Activated CD4-positive, alpha-beta T cell treated with anti-CD3 and anti-CD28 coated beads, Interleukin-2, amount 50 U/mL, for 16 hours (primary cell): ENCODE data around the gene RPS6KA1.
A peak's percentile ranks its signal among the peaks of the same experiment; 100 is the strongest.
"Not testable (repeated sequence)": the region's sequence is repeated elsewhere in the genome, so short reads cannot be mapped to it uniquely, and the experiment has no call there.

Experiments
- DNase-seq: peaks from one replicate; pipeline ENCODE4 v3.0.0-alpha.2; 2020

The RPS6KA1 gene

DNA sequence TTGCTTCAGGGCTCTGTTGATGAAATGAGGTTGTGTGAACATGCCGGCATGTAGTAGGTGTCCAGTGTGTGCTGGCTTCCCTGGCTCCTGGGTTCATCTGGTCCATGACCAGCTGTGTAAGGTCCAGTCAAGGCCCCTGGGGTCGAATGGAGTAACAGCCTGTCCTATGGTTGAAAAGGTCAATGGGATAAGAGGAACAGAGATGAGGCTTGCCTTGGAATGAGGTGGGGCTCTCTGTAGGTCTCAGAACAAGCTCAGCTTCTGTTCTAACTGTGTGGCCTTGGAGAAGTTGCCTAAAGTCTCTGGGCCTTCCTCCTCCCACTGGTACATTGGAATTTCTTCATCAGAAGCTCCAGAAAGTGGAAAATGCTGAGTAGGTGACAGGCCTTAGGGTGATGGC is 26.6 kb downstream of the RPS6KA1 start:
- DNase-seq = no peak

GRCh38 chr1:26557008-26557407 is 27.4 kb downstream of the RPS6KA1 start:
- no peak for DNase-seq

DNA sequence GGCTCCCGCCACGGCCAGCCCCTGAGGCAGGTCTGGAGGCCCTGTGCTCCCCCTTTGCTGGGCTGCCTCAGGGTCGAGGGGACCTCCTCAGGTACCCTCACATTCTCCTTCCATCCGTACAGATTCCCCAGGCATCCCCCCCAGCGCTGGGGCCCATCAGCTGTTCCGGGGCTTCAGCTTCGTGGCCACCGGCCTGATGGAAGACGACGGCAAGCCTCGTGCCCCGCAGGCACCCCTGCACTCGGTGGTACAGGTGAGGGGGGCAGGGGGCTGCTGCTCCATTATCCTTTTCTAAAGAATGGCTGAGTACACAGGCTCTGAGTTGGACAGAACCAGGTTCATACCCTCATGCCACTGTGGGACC is 29.1 kb downstream of the RPS6KA1 start:
- DNase-seq = no peak

- DNase-seq = no peak
Measured at GRCh38 chr1:26560403-26560780, 30.8 kb downstream of the RPS6KA1 start.

GRCh38 chr1:26570287-26570686 is 40.7 kb downstream of the RPS6KA1 start:
- DNase-seq = no peak

DNA sequence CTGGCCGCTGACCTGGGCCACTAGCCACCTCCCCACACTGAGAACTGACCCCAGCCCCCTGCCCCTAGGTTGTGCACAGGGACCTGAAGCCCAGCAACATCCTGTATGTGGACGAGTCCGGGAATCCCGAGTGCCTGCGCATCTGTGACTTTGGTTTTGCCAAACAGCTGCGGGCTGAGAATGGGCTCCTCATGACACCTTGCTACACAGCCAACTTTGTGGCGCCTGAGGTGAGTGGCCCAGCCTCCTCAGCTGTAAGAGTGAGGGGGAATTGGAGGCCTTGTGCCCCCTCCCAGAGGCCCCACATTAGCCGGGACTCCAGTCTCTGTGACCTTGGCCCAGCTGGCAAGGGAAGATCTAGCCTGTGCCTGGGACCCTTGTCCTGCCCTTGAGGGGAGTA is 41.8 kb downstream of the RPS6KA1 start:
- no peak for DNase-seq

GRCh38 chr1:26574018-26574417 is 44.5 kb downstream of the RPS6KA1 start:
- no peak for DNase-seq

DNA sequence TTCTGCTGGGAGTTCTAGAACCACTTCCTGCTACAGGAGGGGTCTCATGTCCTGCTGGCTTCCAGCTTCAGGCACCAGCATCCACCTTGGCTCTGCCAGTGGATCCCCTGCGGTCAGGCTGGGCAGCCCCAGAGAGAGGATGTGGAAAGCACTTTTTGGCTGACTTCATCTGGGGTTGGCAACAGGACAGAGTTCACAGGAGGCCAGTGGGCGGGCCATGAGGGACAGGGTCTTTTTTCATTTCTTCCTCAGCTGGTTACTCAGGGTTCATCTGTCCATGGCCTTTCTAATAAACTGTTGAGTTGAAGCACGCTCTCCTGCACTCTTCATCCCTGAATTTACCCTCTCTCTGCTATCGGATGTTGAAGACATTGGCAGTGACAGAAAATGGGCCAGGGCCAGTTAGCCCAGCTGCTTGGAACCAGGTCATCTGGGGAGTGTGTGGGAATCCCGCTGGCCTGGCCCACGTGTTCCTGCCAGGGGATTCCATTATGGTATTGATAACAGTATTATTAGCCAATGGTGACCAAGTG is 45.2 kb downstream of the RPS6KA1 start:
- DNase-seq = no peak

DNA sequence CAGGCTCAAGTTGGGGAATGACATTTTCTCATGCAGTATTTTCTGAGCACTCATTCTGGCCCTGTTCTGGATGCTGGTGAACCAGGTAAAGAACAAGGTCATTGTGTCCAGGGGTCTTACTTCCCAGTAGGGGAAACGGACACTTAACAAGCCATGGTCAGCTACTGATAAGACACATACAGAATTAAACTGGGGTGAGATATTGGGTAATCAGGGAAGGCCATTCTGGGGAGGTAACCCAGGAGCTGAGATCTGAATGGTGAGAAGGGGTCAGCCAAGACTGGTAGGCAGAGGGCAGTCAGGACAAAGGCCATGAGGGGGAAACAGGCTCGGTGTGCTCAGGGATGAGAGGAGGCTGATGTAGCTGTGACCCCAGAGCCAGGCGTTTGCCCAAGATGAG is 45.8 kb downstream of the RPS6KA1 start:
- no peak for DNase-seq

- DNase-seq = no peak
Measured at GRCh38 chr1:26578167-26578566, 48.6 kb downstream of the RPS6KA1 start.

- peak; percentile 18 for DNase-seq
Measured at GRCh38 chr1:26579681-26580111, 50.1 kb downstream of the RPS6KA1 start.

DNA sequence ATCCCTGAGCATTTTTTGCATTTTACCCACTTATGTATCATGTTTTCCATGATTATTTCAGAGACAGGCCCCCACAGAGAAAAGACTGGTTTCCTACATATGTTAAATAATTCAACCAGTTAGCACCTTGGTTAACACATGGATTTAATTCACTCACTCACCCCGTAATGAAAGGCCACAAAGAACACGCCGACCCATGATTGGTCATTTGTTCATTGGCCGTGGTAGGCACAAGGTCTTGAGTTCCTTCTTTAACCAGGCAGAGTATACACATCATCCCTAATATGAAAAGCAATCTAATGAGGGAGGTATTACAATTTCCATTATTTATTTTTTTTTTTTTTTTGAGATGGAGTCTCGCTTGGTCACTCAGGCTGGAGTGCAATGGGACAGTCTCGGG is 50.6 kb downstream of the RPS6KA1 start:
- DNase-seq = peak; percentile 18

GRCh38 chr1:26581287-26581651 is 51.7 kb downstream of the RPS6KA1 start:
- DNase-seq = no peak

GRCh38 chr1:26582053-26582835 is 52.7 kb downstream of the RPS6KA1 start:
- DNase-seq = peak; percentile 24

- DNase-seq = peak; percentile 91
Measured at GRCh38 chr1:26582836-26583460, 53.4 kb downstream of the RPS6KA1 start.

DNA sequence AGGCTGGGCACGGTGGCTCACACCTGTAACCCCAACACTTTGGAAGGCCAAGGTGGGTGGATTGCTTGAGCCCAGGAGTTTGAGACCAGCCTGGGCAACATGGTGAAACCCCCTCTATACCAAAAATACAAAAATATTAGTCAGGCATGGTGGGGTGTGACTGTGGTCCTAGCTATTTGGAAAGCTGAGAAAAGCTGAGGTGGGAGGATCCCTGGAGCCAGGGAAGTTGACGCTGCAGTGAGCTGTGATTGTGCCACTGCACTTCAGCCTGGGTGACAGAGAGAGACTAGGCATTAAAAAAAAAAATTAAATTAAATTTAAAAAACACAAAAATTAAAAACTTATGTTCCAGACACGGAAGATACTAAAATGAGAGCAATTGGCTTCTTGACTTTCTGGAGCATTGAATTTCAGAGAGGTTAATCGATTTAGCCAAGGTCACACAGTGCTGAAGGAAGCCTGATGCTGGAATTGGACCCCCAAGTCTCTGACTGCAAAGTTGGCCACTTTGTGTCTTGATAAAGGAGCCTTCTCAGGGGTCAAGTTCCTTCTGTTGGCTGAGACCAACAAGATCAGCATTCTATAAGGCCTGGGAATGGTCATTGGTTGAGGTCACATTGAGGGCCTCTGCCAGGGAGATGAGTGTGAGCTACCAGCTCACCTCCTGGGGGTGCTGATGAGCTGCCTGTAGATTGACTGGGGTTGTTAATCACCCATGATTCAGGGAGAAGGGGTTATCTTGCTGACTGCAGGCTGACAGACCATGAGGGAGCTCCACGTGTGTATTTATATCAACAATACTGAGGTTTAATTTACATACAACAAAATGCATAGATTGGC is 54.3 kb downstream of the RPS6KA1 start:
- DNase-seq = peak; percentile 64

DNA sequence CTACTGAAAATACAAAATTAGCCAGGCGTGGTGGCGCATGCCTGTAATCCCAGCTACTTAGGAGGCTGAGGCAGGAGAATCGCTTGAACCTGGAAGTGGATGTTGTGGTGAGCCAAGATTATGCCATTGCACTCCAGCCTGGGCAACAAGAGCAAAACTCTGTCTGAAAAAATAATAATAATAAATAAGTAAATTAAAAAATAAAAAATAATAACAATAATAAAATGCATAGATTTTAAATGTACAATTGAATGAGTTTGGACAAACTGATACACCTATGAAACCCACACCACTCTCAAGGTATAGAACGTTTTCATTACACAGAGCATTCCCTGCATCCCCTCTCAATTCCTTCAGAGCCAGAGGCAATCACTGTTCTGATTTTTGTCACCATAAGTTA is 55.0 kb downstream of the RPS6KA1 start:
- not testable (repeated sequence) for DNase-seq

DNA sequence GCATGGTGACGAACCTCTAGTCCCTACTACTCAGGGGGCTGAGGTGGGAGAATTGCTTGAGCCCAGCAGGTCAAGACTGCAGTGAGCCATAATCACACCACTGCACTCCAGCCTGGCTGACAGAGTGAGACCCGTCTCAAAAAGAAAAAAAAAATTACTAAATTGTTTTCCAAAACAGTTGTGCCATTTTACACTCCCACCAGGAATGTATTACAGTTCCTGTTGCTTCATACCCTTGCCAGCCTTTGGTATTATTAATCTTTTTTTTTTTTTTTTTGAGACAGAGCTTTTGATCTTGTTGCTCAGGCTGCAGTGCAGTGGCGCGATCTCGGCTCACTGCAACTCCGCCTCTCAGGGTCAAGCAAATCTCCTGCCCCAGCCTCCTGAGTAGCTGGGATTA is 55.9 kb downstream of the RPS6KA1 start:
- DNase-seq = no peak

GRCh38 chr1:26593385-26593784 is 63.8 kb downstream of the RPS6KA1 start:
- DNase-seq = no peak

DNA sequence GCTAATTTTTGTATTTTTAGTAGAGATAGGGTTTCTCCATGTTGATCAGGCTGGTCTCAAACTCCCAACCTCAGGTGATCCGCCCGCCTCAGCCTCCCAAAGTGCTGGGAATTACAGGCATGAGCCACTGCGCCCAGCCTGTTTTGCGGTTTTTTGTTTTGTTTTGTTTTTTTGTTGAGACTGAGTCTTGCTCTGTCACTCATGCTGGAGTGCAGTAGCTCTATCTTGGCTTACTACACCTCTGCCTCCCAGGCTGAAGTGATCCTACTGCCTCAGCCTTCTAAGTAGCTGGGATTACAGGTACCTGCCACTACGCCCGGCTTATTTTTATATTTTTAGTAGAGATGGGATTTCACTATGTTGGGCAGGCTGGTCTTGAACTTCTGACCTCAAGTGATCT is 65.0 kb downstream of the RPS6KA1 start:
- not testable (repeated sequence) for DNase-seq

- peak; percentile 52 for DNase-seq
Measured at GRCh38 chr1:26597629-26598039, 68.1 kb downstream of the RPS6KA1 start.

DNA sequence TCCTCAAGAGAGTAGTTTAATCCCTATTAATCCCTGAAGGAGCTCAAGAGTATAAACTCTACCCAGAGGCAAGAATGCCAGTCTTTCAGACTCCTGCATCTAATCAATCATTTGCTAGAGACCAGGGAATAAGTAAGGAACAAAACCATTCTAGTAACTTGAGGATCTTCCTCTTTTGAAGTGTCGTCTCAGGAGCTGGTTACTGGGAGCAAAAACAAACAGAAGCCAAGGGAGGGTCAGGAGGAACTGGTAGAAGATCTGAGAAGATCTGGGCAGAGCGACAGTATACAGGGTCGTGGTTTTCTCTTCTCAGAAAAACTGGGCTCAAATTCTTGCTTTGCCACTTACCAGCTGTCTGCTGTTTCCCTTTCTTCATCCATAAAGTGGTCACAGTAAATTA is 69.3 kb downstream of the RPS6KA1 start:
- no peak for DNase-seq

GRCh38 chr1:26602378-26602959 is 72.9 kb downstream of the RPS6KA1 start:
- peak; percentile 74 for DNase-seq
